ENCODE data around the gene PARD3B.

Gene PARD3B

DNA sequence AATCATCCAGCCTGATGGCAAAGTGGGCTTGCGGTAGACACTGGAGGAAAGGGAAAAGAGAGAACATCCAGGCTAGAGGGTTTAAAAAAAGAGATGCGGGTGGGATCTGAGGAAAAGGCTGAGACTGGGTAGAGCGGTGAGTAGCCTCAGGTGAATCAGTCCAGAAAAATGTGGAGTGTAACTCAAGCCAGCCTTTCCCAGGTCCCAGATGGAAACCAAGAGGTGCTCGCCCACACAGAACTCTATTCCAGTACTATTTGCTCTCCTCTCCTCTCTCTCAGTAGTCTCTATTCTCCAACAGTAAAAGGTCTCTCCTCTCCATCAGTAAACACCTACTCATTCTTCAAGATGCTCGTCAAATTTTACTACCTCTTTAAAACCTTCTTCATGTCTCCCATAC lies 1098.7 kb downstream of the PARD3B start:
- DNase-seq: no peak

DNA sequence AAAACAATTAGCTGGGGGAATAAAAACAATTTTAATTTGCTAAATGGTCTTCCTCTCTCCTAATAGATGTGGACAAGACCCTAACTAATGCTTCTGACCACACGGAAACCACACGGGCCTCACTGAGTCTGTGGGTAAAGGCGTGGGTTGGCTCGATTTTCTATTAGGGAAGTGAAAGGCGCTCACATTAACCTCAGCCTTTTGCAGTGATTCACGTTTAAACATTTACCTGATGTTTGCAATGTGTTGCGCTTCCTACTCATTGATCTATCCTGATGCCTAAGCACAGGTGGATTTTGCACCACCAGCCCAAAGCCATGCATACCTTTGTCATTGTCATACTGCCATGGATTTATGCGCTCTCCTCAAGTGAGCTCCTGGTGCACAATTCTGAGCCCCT lies 1101.4 kb downstream of the PARD3B start:
- DNase-seq: no peak

DNA sequence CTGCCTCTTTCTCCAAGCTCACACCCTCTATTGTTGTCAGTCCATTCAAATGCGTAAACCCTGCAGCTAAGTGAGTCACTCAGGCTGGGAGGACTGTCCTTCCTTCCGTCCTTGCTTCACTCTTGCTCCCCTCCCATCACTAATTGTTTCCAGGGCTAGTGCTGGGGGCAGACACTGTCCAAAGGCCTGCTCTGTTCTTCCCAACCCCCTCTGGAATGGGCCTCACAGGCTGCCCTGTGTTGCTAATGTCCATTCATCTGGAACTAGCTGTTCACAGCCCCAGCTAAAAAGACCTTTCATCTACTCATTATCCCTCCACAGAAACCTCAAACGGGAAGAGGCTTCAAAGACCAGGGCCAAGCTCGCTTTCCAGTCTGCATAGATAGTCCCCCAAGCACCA lies 1105.2 kb downstream of the PARD3B start:
- DNase-seq: no peak

DNA sequence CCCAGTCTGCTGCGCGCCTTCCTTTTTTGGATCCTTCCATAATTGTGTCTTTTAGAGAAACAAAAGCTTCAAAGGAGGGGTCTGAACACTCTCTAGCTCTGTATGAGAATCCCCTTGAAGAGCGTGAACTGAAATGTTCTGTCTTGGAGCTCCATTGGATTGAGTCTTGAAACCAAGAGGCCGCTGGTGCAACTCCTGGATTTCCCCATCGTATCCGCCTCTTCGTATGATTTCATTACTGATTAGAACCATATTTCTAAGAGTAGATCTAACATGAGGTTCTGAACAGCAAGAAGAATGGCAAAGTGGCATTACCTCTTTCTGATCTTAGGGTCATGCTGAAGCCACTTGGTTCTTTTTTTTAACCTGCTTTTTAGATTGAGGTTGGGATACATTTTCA lies 1105.7 kb downstream of the PARD3B start:
- DNase-seq: no peak

DNA sequence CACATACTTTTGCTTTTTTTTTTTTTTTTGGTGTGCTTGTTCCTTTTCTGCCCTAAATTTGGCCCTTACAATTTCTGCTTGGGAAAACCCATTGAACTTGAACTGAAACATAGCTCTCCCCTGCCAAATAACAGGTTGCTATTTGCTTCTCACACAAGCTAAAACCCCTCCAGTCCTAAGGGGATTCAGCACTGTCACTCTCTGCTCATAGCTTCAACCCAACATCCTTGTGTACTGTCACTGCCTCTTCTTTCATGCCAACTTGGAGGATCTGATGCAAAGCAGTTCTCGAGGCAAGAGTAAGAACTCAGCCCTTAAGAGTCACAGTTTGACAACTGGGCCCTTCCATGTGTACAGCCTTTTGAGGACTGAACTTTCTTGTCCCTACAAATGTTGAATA lies 1106.4 kb downstream of the PARD3B start:
- DNase-seq: no peak

DNA sequence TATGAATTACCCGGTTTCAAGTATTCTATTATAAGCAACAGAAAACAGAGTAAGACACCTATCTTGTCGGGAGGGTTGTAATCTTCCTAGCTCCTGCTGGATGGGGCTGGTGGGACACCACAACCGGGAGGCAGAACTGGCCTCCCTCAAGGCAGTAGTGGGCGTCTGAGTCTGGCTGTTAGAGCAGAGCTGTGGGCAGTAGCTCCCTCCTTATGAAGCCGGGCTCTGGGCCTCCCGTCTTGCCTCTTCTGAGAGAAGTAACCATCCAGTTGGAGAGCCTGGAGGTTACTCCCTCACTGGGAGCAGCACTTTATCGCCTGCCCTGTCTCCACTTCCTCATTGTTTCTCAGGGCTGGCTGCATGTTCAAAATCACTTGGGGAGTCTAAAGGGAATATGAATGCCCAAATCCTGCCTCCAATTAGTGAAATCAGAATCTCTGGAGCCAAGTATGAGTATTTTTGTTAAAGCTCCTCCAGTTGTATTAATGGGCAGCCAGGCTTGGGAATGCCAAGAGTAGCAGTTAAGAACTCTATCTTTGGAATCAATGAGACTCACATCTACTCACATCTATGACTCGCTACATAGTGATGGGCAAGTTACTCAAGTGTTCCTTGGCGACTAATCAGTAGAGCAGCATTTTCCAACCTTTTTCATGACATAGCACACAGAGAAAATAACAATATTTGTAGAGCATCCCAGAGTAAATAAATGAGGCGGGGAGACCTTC lies 1109.8 kb downstream of the PARD3B start:
- DNase-seq: no peak

DNA sequence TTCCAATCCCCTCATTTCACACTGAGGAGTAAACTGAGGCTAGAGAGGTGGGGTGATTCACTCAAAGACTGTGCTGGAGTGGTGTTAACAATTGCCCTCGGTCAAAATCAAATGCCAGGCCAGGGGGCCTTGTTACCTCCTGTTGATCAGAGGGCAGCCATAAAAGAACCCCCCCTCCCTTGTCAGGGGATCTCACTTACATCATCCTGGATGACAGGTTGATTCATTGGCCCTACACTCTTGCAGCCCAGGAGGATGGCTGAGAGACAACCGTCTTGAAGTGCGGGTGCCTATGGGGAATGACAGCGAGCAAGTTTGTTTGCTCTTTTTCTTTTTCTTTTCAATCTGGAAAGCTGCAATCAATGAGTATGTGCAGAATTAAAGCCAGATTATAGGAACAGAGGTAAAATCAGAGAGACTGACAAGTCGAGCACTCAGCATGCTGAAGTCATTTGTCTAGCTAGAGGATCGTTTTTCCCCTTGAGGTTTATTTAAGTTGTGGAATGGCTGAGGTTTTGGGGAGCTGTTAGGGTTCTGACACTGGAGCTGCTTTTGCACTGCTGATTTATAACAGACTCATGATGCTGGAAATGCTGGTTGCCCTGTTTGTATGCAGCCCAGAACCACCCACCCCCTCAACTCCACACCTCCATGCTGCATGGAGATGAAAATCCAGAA lies 1110.6 kb downstream of the PARD3B start:
- DNase-seq: no peak

DNA sequence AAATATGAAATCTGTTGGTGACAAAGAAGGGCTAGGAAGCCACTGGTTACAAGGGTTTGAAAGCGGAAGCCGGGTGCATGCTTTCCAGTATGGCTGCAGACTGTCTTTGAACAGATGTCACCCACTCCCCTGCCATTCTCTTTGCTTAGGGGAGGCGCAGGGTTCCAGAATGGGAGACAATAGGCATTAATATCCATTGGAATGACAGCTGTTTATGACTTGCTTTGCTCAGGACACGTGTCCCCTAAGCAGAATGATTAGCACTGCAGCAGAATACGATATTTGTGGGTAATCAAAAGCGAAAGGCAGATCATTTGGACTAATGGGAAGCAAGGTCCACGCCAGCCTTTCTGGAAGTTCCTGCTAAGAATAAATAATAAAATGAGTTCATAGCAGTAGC lies 1111.2 kb downstream of the PARD3B start:
- DNase-seq: no peak

DNA sequence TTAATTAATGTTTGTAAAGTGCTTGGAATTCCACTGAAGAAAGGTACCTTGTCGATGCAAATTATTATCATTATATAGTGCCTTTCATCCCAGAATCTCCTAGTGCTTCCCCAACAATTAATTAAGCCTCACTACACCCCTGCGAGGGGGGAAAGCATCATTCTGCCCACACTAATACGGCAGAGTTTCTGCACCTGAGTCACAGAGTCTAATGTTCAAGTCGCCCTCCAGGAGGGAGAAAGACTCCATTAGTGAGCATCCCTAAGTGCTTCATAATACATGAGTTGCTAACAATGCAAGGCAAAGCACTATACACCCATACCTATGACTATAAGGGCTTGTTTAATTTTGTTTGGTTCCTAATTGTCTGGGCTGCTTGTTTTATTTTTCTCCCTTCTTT lies 1111.7 kb downstream of the PARD3B start:
- no peak for DNase-seq

DNA sequence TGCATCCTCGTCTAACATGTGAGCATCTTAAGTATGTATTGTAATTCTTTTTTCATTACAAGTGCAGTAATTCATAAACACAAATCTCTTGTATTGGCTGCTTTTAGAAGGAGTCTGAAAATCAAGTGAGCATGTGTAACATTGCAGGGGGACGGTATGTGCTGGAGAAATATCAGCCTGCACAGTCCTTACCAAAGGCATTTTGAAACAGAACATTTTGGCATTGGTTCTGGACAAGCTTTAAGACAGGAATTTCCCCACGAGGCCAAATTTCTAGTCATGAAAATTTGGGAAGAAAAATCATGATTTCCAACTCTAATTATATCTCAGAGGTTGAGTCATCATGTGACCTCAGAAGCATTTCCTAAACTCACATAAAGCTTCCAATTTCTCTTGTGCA lies 1112.3 kb downstream of the PARD3B start:
- no peak for DNase-seq

DNA sequence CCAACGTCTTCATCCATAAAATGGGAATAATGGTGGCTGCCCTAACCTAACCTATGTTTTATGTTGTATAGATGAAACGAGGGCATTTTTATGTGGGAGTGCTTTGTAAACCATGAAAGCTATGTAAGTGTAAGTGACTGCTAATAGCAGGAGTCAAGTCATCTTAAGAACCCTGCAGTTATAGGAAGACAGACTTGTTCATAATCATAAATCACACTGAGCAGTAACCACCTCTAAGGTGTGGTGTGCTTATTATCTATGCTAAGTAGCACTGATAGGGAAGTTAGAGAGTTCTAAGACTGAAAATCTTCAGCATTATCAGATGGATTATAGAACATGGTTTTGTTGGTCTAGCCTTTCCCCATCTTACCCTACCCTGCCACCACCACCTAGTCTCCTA lies 1112.8 kb downstream of the PARD3B start:
- DNase-seq: no peak

DNA sequence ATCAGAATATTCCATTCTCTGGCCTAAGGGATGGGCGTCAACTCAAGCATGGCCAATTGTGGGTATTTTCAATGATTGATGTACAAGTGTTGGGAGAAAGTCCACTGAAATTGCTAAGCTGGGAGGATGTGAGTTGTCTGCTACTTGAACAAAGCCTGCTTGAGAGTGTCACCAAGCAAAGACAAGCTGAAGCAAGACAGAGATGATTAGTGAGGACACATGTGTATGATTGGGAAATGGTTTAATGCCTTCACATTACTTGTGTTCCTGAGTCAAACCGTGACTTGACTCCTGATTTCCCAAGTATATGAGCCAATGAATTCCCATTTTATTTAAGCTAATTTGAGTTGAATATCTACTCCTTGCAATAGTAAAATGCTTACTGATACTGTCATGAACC lies 1113.3 kb downstream of the PARD3B start:
- DNase-seq: no peak

DNA sequence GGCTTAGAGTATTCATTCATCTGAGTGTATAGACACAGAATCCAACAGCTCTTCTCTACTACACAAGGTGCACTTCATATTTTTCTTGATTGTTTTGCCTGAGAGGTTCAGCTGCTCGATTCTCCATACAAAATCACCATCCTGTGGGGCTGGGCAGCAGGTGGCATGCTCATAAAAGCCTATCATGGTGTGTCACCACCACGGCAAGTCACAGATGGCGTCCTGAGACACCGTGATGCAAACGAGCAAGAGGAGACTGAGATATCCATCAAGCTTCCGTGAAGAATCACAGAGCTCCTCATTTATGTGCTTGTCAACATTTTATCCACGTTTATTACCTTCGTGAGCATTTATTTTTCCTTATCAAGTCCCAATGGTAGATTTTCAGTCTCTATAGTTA lies 1114.6 kb downstream of the PARD3B start:
- DNase-seq: no peak

DNA sequence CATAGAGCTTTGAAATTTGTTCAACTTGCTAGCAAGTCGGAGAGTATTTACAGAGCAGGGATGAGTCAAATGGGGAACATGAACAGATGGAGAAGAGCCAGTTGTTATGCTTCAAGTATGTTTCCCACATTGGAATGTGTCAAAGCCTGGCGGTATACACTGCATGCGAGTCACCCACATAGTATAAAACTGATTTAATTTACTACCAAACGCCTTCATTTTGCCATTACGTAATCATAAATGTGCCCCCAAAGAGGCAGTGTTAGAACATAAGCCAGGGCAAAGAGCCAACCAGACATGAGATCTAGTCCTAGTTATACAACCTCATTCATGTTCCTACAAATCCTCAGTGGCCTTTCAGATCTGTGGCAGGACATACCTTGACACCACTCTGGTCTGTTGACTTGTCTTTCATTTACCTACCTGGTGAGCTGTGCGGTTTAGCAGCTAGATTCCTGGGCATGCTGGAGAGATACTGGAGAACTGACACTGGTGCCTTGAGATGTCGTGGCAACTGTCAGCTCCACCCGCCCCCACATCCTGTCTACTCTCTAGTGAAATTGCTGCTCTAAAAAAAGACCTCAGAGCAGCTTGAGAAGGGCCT lies 1115.3 kb downstream of the PARD3B start:
- DNase-seq: no peak

DNA sequence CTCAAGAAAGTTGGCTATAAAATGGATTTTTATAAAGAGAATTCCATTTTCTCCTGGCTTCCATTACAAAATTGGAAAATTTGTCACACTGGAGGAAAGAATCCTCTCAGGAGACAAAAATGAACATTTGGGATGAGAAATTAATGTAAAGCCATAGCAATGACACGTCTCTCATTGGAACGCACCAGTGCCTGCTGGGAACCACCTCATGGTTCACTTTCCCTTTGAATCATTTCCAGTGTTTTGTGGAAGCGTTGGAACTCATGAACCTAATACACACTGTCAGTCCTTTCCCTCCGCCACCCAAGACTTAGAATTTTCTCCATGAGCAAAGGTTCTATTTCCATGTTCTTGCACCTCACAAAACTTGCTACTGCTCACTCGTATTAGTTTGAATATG lies 1116.0 kb downstream of the PARD3B start:
- no peak for DNase-seq

DNA sequence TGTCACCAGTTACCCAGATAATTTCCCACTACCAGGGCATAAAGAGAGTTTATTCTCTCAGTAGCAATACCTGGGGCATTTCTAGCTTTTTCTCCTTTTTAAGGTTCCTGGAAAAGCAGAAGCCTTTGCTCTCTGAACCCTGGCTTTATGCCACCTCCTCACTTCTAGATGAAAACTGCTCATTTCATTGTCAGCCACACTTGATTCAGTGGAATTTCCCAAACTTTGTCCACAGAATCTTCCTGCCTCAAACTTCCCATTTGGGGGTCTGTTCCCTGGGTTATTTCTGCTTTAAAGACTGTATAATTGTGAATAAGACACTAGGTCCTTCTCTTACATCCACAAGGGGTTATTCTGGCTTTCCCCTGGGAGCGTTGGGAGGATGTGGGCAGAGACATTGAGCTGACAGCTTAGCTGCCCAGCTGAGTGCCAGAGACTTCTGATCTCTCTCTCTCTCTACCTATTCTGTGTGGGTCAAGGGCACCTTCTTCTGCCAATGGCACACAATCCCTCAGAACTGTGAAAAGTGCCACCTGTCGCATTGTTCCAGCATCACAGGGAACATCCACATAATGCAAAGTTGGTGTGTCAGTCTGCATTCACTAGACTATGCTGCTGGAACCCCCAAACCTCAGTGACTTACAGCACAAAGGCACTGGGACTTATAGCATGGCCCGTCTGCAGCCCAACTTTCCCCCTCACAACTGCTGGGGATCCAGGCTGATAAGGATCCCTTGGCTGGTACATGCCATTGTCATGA lies 1117.1 kb downstream of the PARD3B start:
- DNase-seq: no peak

DNA sequence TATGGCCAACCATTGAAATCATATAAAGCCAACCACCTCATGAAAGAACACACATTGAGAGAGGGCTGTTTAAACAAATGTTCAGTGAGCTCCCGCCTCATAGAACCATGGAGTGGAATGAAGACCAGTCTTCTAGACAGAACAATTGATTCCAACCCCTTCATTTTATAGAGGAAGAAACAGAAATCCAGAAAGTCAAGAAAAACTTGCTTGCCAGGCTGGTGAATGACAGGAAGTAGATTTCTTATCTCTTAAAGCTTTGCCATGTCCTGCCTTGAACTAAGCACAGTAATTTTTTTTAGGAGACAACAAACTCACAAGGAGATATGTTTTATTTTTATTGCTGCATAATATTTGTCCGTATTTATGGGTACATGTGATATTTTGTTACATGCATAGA lies 1120.5 kb downstream of the PARD3B start:
- no peak for DNase-seq

Measured in activated effector memory CD4-positive, alpha-beta T cell treated with anti-CD3 and anti-CD28 coated beads, Interleukin-2, amount 50 U/mL, for 16 hours (primary cell).